Measurements from ENCODE around the gene TMIGD3.

Gene TMIGD3

DNA sequence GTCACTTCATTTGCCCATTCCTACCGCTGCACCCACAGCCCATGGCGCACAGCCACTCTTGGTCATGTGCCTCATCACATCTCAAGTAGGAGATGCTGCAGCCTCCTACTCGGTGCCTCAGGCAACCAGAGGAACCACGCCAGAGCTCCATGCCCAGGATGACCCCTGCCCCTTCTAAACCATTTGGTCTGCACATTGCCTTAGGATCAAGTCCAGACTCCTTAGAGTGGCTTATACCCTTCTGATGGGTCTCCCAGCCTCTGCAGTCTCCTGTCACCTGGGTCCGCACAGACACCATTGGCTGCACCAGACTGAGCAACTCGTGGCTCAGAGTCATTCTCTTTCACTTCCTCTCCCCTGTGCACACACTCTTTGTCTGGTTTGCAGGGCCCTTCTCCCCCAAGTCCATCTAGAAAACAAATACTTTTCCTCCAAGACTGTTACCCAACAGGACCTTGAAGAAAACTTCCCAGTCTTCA lies 2.2 kb upstream of the TMIGD3 start:
- ChIA-PET POLR2A (no interaction called here), CTCF (interaction anchor here (0.6 to 1.2 kb wide), 2 partner anchors 24 to 307 kb away, joined by 3 read pairs; no protein-coding TSS in a partner anchor)
- TF ChIP-seq SP1 (IDR thresholded peaks at IDR 0.05) (no peak), HDGF (IDR thresholded peaks at IDR 0.05; ENCODE audit: borderline replicate concordance) (no peak), FOXK2 (IDR thresholded peaks at IDR 0.05) (no peak), FOXA1 (IDR thresholded peaks at IDR 0.05) (no peak), ELF4 (IDR thresholded peaks at IDR 0.05) (no peak), ZNF384 (IDR thresholded peaks at IDR 0.05) (no peak), FOXM1 (IDR thresholded peaks at IDR 0.05; ENCODE audit: borderline replicate concordance) (no peak), TARDBP (IDR thresholded peaks at IDR 0.05) (no peak), L3MBTL2 (conservative IDR thresholded peaks at IDR 0.05) (no peak), BHLHE40 (IDR thresholded peaks at IDR 0.05; ENCODE audit: borderline replicate concordance) (no peak), NFRKB (IDR thresholded peaks at IDR 0.05) (no peak), LEF1 (IDR thresholded peaks at IDR 0.05; ENCODE audit: borderline replicate concordance) (no peak), CTBP1 (IDR thresholded peaks at IDR 0.05; ENCODE audit: borderline replicate concordance) (no peak), ARNT (IDR thresholded peaks at IDR 0.05) (no peak), SUZ12 (IDR thresholded peaks at IDR 0.05) (no peak)
- TF ChIP-seq, protein P1, sequence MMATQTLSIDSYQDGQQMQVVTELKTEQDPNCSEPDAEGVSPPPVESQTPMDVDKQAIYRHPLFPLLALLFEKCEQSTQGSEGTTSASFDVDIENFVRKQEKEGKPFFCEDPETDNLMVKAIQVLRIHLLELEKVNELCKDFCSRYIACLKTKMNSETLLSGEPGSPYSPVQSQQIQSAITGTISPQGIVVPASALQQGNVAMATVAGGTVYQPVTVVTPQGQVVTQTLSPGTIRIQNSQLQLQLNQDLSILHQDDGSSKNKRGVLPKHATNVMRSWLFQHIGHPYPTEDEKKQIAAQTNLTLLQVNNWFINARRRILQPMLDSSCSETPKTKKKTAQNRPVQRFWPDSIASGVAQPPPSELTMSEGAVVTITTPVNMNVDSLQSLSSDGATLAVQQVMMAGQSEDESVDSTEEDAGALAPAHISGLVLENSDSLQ (IDR thresholded peaks at IDR 0.05) = no peak
- no peak for DNase-seq (ENCODE audit: extremely low spot score)

DNA sequence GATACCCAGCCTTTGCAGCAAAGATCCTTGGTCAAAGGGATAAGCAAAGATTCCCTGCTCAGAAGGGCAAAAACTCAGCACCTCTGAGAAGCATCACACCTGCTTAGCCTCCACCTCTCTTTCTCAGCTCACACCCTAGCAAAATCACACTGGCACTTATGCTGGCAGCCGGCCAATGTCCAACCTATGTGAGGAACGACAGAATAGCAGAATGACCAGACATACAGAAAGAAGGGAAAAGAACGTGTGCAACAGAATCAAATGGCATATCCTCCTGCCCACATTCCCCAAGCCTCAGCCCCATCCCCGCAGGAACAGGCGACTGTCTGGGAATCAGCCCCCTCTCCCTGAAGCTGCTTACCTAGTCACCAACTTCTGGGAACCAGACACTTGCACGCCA lies 664 bp upstream of the TMIGD3 start:
- ChIA-PET CTCF (interaction anchor here (1.3 kb wide), 1 partner anchor 264 kb away, joined by 3 read pairs; no protein-coding TSS in a partner anchor), POLR2A (no interaction called here)
- no peak for TF ChIP-seq ARNT (IDR thresholded peaks at IDR 0.05)
- no peak for TF ChIP-seq ELF4 (IDR thresholded peaks at IDR 0.05)
- no peak for TF ChIP-seq SP1 (IDR thresholded peaks at IDR 0.05)
- TF ChIP-seq HDGF (IDR thresholded peaks at IDR 0.05; ENCODE audit: borderline replicate concordance) = no peak
- no peak for TF ChIP-seq LEF1 (IDR thresholded peaks at IDR 0.05; ENCODE audit: borderline replicate concordance)
- DNase-seq (ENCODE audit: extremely low spot score) = no peak

DNA sequence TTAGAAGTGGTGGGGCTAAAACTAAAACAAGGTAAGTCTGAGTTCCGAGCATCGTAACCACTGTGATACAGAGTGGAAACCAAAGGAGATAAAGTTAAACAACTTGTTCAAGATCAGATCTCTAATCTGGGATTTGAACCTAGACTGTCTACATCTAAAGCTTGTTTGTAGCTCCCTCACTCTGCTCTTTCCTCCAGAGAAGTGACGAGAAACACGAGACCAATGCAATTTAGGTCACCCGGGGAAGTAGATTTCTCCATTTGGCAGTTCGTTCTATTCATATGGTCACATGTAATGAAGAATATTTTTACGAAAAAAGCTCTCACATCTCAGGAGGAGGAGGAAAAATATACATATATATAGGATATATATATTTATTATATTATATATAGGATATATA lies 1.8 kb downstream of the TMIGD3 start:
- POLR2A ChIA-PET = no interaction called here
- TF ChIP-seq L3MBTL2 (conservative IDR thresholded peaks at IDR 0.05) = no peak
- no peak for TF ChIP-seq ARNT (IDR thresholded peaks at IDR 0.05)
- no peak for TF ChIP-seq ELF4 (IDR thresholded peaks at IDR 0.05)
- no peak for TF ChIP-seq SP1 (IDR thresholded peaks at IDR 0.05)
- TF ChIP-seq CTBP1 (IDR thresholded peaks at IDR 0.05; ENCODE audit: borderline replicate concordance) = no peak
- no peak for DNase-seq (ENCODE audit: extremely low spot score)
- CTCF ChIA-PET = no interaction called here

DNA sequence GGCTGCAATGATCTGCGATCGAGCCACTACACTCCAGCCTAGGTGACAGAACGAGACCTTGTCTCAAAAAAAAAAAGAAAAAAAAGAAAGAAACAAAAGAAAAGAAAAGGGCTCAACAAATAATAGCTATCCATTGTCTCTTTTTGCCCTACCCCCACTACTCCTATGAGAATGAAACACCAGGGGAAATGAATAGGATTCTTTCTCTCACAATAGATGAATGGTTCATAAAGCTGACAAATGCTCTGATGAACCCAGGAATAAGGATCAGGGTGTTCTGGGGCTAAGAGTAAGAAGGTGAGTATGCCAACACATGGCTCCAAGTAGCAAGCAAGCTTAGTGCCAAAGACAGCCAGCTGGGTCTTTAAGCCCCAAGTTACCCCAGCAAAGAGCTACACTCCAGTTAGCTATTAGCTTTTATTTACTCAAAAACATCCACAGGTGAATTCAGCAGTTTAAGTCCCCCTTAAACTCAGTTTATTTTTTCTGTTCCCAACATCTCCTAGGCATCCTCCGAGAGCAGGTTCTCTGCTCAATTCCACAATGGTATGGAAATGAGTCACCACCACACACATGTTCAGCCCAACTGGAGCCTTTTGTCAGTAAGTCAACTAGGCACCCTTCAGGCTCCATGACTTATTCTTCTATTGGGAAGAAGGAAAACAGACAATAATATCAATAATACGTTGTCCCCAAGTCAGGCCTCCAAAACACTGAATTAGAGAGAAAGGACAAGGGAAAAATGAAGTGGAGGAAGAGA lies 4.2 kb downstream of the TMIGD3 start:
- ChIA-PET CTCF (interaction anchor here (1.1 to 1.4 kb wide), 2 partner anchors 9 to 17 kb away, joined by 3 to 6 read pairs; no protein-coding TSS in a partner anchor), POLR2A (interaction anchor here (4.1 kb wide), 1 partner anchor 8 kb away, joined by 20 read pairs; no protein-coding TSS in a partner anchor)
- DNase-seq (ENCODE audit: extremely low spot score) = no peak
- TF ChIP-seq L3MBTL2 (conservative IDR thresholded peaks at IDR 0.05) (no peak), FOXM1 (IDR thresholded peaks at IDR 0.05; ENCODE audit: borderline replicate concordance) (no peak), ZNF384 (IDR thresholded peaks at IDR 0.05) (no peak), FOXK2 (IDR thresholded peaks at IDR 0.05) (no peak), HDGF (IDR thresholded peaks at IDR 0.05; ENCODE audit: borderline replicate concordance) (no peak), TARDBP (IDR thresholded peaks at IDR 0.05) (no peak), BHLHE40 (IDR thresholded peaks at IDR 0.05; ENCODE audit: borderline replicate concordance) (no peak), FOXA1 (IDR thresholded peaks at IDR 0.05) (no peak), LEF1 (IDR thresholded peaks at IDR 0.05; ENCODE audit: borderline replicate concordance) (no peak), NFRKB (IDR thresholded peaks at IDR 0.05) (no peak), SUZ12 (IDR thresholded peaks at IDR 0.05) (no peak), CTBP1 (IDR thresholded peaks at IDR 0.05; ENCODE audit: borderline replicate concordance) (no peak), ELF4 (IDR thresholded peaks at IDR 0.05) (no peak), SP1 (IDR thresholded peaks at IDR 0.05) (no peak), ARNT (IDR thresholded peaks at IDR 0.05) (no peak)
- TF ChIP-seq, protein P1 (IDR thresholded peaks at IDR 0.05) = no peak

DNA sequence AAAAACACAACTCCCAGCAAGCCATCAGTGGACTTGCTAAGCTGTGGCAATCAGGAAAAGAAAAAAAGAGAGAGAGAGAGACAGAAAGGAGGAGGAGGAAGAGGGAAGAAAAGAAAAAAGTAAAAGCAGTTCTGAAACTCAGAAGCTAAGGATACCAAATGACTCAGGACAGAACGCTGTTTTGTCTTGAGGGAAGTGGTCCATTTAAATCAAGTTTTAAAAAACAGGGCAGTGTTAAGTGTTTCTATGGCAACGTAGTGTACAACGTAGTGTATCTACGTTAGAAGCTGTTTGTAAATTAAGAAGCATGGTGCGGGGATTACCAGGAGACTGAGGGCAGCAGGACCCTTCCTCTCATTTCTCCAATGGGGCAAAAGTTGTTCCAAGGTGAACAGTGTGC lies 5.8 kb downstream of the TMIGD3 start:
- no peak for DNase-seq (ENCODE audit: extremely low spot score)
- POLR2A ChIA-PET = interaction anchor here (4.1 kb wide), 1 partner anchor 10 kb away, joined by 20 read pairs; no protein-coding TSS in a partner anchor
- TF ChIP-seq SUZ12 (IDR thresholded peaks at IDR 0.05) = no peak
- TF ChIP-seq FOXM1 (IDR thresholded peaks at IDR 0.05; ENCODE audit: borderline replicate concordance) = no peak
- TF ChIP-seq CTBP1 (IDR thresholded peaks at IDR 0.05; ENCODE audit: borderline replicate concordance) = no peak
- TF ChIP-seq ZNF384 (IDR thresholded peaks at IDR 0.05) = no peak
- TF ChIP-seq NFRKB (IDR thresholded peaks at IDR 0.05) = no peak
- TF ChIP-seq, protein P1 (IDR thresholded peaks at IDR 0.05) = no peak
- TF ChIP-seq SP1 (IDR thresholded peaks at IDR 0.05) = no peak
- no peak for TF ChIP-seq FOXK2 (IDR thresholded peaks at IDR 0.05)
- no peak for TF ChIP-seq HDGF (IDR thresholded peaks at IDR 0.05; ENCODE audit: borderline replicate concordance)
- TF ChIP-seq LEF1 (IDR thresholded peaks at IDR 0.05; ENCODE audit: borderline replicate concordance) = no peak
- TF ChIP-seq ARNT (IDR thresholded peaks at IDR 0.05) = no peak
- no peak for TF ChIP-seq ELF4 (IDR thresholded peaks at IDR 0.05)
- no peak for TF ChIP-seq L3MBTL2 (conservative IDR thresholded peaks at IDR 0.05)
- TF ChIP-seq BHLHE40 (IDR thresholded peaks at IDR 0.05; ENCODE audit: borderline replicate concordance) = no peak
- no peak for TF ChIP-seq FOXA1 (IDR thresholded peaks at IDR 0.05)
- TF ChIP-seq TARDBP (IDR thresholded peaks at IDR 0.05) = no peak
- CTCF ChIA-PET = no interaction called here
